SK-N-SH treated with all-trans-retinoic acid at 6 μM for 48 hours (cell line): ENCODE measurements around the gene MINK1.

ENCODE experiments used
- ARNTL ChIP-seq: fragments of 450-650 bp; formaldehyde crosslinking; IDR thresholded peaks from 2 replicates; pipeline ENCODE4 v1.5.0; 2020; ENCODE audit warnings: low read depth, mild to moderate bottlenecking, moderate library complexity, borderline replicate concordance
- BACH2 ChIP-seq: fragments of 250-450 bp; sonication (Bioruptor Pico); IDR thresholded peaks from 2 replicates; pipeline ENCODE4 v1.9.0; 2021; ENCODE audit warnings: mild to moderate bottlenecking, borderline replicate concordance
- CSDC2 ChIP-seq: fragments of 250-450 bp; sonication (Bioruptor Pico); IDR thresholded peaks from 2 replicates; pipeline ENCODE4 v1.5.0; 2020; ENCODE audit warnings: mild to moderate bottlenecking, moderate library complexity
- ESRRG ChIP-seq: fragments of 250-450 bp; sonication (Bioruptor Pico); IDR thresholded peaks from 2 replicates; pipeline ENCODE4 v1.6.1; 2021; ENCODE audit warnings: mild to moderate bottlenecking
- ISL1 ChIP-seq: fragments of 250-450 bp; sonication (Bioruptor Pico); IDR thresholded peaks from 2 replicates; pipeline ENCODE4 v2.1.2; 2022; ENCODE audit warnings: mild to moderate bottlenecking, moderate library complexity
- RARB ChIP-seq: fragments of 250-450 bp; sonication (Bioruptor Pico); IDR thresholded peaks from 2 replicates; pipeline ENCODE4 v1.8.0; 2021; ENCODE audit warnings: mild to moderate bottlenecking, moderate library complexity
- TOX ChIP-seq: fragments of 250-450 bp; sonication (Bioruptor Pico); IDR thresholded peaks from 2 replicates; pipeline ENCODE4 v1.8.0; 2021; ENCODE audit warnings: mild to moderate bottlenecking, moderate library complexity, borderline replicate concordance
- ZFP3 ChIP-seq: fragments of 250-450 bp; sonication (Bioruptor Pico); IDR thresholded peaks from 2 replicates; pipeline ENCODE4 v1.5.0; 2020; ENCODE audit warnings: mild to moderate bottlenecking, moderate library complexity
- ZFP30 ChIP-seq: fragments of 450-650 bp; formaldehyde crosslinking; IDR thresholded peaks from 2 replicates; pipeline ENCODE4 v1.5.0; 2022; ENCODE audit warnings: mild to moderate bottlenecking, moderate library complexity
- ZNF565 ChIP-seq: fragments of 450-650 bp; formaldehyde crosslinking; conservative IDR thresholded peaks from 2 replicates; pipeline ENCODE4 v1.5.0; 2020; ENCODE audit warnings: low read depth, mild to moderate bottlenecking, moderate library complexity
- ZNF70 ChIP-seq: fragments of 450-650 bp; formaldehyde crosslinking; IDR thresholded peaks from 2 replicates; pipeline ENCODE4 v1.5.0; 2020; ENCODE audit warnings: mild to moderate bottlenecking, moderate library complexity
- TF ChIP-seq, protein P1 (sequence below): fragments of 250-450 bp; sonication (Bioruptor Pico); IDR thresholded peaks from 2 replicates; pipeline ENCODE4 v1.5.0; 2020; ENCODE audit warnings: mild to moderate bottlenecking, moderate library complexity
- TF ChIP-seq, protein P2 (sequence below): fragments of 250-450 bp; sonication (Bioruptor Pico); IDR thresholded peaks from 2 replicates; pipeline ENCODE4 v1.5.1; 2020; ENCODE audit warnings: low read depth, mild to moderate bottlenecking, moderate library complexity
- TF ChIP-seq, protein P3 (sequence below): fragments of 250-450 bp; sonication (Bioruptor Pico); IDR thresholded peaks from 2 replicates; pipeline ENCODE4 v1.8.0; 2020; ENCODE audit warnings: mild to moderate bottlenecking, moderate library complexity, borderline replicate concordance

GRCh38 chr17:4810696-4811290 is 22.3 kb upstream of the MINK1 start:
- no peak for TF ChIP-seq CSDC2 (CRISPR knock-in tag)
- no peak for TF ChIP-seq ISL1 (CRISPR knock-in tag)
- TF ChIP-seq, protein P1, sequence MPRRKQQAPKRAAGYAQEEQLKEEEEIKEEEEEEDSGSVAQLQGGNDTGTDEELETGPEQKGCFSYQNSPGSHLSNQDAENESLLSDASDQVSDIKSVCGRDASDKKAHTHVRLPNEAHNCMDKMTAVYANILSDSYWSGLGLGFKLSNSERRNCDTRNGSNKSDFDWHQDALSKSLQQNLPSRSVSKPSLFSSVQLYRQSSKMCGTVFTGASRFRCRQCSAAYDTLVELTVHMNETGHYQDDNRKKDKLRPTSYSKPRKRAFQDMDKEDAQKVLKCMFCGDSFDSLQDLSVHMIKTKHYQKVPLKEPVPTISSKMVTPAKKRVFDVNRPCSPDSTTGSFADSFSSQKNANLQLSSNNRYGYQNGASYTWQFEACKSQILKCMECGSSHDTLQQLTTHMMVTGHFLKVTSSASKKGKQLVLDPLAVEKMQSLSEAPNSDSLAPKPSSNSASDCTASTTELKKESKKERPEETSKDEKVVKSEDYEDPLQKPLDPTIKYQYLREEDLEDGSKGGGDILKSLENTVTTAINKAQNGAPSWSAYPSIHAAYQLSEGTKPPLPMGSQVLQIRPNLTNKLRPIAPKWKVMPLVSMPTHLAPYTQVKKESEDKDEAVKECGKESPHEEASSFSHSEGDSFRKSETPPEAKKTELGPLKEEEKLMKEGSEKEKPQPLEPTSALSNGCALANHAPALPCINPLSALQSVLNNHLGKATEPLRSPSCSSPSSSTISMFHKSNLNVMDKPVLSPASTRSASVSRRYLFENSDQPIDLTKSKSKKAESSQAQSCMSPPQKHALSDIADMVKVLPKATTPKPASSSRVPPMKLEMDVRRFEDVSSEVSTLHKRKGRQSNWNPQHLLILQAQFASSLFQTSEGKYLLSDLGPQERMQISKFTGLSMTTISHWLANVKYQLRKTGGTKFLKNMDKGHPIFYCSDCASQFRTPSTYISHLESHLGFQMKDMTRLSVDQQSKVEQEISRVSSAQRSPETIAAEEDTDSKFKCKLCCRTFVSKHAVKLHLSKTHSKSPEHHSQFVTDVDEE (CRISPR knock-in tag): no peak
- TF ChIP-seq ZFP30 (CRISPR knock-in tag): no peak
- TF ChIP-seq RARB: no peak
- TF ChIP-seq, protein P2, sequence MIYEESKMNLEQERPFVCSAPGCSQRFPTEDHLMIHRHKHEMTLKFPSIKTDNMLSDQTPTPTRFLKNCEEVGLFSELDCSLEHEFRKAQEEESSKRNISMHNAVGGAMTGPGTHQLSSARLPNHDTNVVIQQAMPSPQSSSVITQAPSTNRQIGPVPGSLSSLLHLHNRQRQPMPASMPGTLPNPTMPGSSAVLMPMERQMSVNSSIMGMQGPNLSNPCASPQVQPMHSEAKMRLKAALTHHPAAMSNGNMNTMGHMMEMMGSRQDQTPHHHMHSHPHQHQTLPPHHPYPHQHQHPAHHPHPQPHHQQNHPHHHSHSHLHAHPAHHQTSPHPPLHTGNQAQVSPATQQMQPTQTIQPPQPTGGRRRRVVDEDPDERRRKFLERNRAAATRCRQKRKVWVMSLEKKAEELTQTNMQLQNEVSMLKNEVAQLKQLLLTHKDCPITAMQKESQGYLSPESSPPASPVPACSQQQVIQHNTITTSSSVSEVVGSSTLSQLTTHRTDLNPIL (CRISPR knock-in tag): no peak
- no peak for TF ChIP-seq ARNTL (CRISPR knock-in tag)
- no peak for TF ChIP-seq ZNF565 (CRISPR knock-in tag)
- no peak for TF ChIP-seq TOX
- TF ChIP-seq ZFP3: no peak
- no peak for TF ChIP-seq ZNF70 (CRISPR knock-in tag)
- TF ChIP-seq, protein P3, sequence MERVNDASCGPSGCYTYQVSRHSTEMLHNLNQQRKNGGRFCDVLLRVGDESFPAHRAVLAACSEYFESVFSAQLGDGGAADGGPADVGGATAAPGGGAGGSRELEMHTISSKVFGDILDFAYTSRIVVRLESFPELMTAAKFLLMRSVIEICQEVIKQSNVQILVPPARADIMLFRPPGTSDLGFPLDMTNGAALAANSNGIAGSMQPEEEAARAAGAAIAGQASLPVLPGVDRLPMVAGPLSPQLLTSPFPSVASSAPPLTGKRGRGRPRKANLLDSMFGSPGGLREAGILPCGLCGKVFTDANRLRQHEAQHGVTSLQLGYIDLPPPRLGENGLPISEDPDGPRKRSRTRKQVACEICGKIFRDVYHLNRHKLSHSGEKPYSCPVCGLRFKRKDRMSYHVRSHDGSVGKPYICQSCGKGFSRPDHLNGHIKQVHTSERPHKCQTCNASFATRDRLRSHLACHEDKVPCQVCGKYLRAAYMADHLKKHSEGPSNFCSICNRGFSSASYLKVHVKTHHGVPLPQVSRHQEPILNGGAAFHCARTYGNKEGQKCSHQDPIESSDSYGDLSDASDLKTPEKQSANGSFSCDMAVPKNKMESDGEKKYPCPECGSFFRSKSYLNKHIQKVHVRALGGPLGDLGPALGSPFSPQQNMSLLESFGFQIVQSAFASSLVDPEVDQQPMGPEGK (CRISPR knock-in tag): no peak
- no peak for TF ChIP-seq ESRRG (CRISPR knock-in tag)
- TF ChIP-seq BACH2: no peak
